Measurements from ENCODE around the gene SNRPE.

DNA sequence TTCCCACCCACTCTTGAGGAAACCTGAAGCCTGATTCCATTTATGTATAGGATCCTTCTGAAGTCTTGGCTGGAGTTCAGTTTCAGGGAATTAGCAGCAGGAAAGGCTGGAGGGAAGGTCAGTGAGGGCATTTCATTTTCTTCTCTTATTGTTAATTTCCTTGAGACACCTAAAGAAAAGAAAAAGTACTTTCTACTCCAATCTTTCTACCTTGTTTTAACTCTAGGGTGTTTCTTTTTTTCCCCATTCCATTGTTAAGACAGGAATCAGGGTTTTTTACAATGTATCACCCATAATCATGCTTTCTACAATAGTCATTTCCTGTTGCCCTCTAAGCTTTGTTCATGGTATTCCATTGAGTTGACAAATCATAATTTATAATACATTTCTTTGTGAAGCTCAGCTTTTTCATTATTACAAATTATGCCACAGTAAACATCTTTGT lies 27.4 kb downstream of the SNRPE start:
- TF ChIP-seq, protein P1, sequence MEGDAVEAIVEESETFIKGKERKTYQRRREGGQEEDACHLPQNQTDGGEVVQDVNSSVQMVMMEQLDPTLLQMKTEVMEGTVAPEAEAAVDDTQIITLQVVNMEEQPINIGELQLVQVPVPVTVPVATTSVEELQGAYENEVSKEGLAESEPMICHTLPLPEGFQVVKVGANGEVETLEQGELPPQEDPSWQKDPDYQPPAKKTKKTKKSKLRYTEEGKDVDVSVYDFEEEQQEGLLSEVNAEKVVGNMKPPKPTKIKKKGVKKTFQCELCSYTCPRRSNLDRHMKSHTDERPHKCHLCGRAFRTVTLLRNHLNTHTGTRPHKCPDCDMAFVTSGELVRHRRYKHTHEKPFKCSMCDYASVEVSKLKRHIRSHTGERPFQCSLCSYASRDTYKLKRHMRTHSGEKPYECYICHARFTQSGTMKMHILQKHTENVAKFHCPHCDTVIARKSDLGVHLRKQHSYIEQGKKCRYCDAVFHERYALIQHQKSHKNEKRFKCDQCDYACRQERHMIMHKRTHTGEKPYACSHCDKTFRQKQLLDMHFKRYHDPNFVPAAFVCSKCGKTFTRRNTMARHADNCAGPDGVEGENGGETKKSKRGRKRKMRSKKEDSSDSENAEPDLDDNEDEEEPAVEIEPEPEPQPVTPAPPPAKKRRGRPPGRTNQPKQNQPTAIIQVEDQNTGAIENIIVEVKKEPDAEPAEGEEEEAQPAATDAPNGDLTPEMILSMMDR (conservative IDR thresholded peaks at IDR 0.05; ENCODE audit: low read depth in 2 of 2) = no peak
- TF ChIP-seq EZH2phosphoT487 (IDR thresholded peaks at IDR 0.05; ENCODE audit: unreplicated experiment) (no peak), CREB1 (CRISPR knock-in tag; IDR thresholded peaks at IDR 0.05; ENCODE audit: low read depth) (no peak), POLR2AphosphoS5 (IDR thresholded peaks at IDR 0.05; ENCODE audit: low read depth) (no peak), EZH2 (IDR thresholded peaks at IDR 0.05; ENCODE audit: low read depth, unreplicated experiment) (no peak), STAT1 (IDR thresholded peaks at IDR 0.05; ENCODE audit: unreplicated experiment) (no peak)
- TF ChIP-seq, protein P2, sequence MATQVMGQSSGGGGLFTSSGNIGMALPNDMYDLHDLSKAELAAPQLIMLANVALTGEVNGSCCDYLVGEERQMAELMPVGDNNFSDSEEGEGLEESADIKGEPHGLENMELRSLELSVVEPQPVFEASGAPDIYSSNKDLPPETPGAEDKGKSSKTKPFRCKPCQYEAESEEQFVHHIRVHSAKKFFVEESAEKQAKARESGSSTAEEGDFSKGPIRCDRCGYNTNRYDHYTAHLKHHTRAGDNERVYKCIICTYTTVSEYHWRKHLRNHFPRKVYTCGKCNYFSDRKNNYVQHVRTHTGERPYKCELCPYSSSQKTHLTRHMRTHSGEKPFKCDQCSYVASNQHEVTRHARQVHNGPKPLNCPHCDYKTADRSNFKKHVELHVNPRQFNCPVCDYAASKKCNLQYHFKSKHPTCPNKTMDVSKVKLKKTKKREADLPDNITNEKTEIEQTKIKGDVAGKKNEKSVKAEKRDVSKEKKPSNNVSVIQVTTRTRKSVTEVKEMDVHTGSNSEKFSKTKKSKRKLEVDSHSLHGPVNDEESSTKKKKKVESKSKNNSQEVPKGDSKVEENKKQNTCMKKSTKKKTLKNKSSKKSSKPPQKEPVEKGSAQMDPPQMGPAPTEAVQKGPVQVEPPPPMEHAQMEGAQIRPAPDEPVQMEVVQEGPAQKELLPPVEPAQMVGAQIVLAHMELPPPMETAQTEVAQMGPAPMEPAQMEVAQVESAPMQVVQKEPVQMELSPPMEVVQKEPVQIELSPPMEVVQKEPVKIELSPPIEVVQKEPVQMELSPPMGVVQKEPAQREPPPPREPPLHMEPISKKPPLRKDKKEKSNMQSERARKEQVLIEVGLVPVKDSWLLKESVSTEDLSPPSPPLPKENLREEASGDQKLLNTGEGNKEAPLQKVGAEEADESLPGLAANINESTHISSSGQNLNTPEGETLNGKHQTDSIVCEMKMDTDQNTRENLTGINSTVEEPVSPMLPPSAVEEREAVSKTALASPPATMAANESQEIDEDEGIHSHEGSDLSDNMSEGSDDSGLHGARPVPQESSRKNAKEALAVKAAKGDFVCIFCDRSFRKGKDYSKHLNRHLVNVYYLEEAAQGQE (IDR thresholded peaks at IDR 0.05; ENCODE audit: unreplicated experiment) = no peak
- TF ChIP-seq, protein P3, sequence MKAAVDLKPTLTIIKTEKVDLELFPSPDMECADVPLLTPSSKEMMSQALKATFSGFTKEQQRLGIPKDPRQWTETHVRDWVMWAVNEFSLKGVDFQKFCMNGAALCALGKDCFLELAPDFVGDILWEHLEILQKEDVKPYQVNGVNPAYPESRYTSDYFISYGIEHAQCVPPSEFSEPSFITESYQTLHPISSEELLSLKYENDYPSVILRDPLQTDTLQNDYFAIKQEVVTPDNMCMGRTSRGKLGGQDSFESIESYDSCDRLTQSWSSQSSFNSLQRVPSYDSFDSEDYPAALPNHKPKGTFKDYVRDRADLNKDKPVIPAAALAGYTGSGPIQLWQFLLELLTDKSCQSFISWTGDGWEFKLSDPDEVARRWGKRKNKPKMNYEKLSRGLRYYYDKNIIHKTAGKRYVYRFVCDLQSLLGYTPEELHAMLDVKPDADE (IDR thresholded peaks at IDR 0.05) = no peak
